Mesendoderm (in vitro differentiated cells): Measurements from ENCODE around the gene C4B.
"Not testable (repeated sequence)": the region's sequence is repeated elsewhere in the genome, so short reads cannot be mapped to it uniquely, and the experiment has no call there.

Source experiments
- DNase-seq: peaks from one replicate; pipeline ENCODE4 v3.0.0; 2013
- H2AK5ac ChIP-seq: 2 replicates; pipeline ENCODE4 v1.6.1; 2013; ENCODE audit warnings: low read length, inconsistent platforms
- H2BK120ac ChIP-seq: 2 replicates; pipeline ENCODE4 v1.6.1; 2013; ENCODE audit warnings: low read depth, mild to moderate bottlenecking, low read length, moderate library complexity, mixed read lengths
- H2BK15ac ChIP-seq: replicated peaks from 2 replicates; pipeline ENCODE4 v1.6.1; 2013; ENCODE audit warnings: low read depth, mild to moderate bottlenecking, moderate library complexity
- H2BK5ac ChIP-seq: 2 replicates; pipeline ENCODE4 v1.6.1; 2013; ENCODE audit warnings: low read length, inconsistent platforms
- H3K18ac ChIP-seq: 2 replicates; pipeline ENCODE4 v1.6.1; 2013; ENCODE audit warnings: mild to moderate bottlenecking, low read length, mixed read lengths
- H3K23ac ChIP-seq: one replicate; pipeline ENCODE4 v1.6.1; 2013; ENCODE audit warnings: low read length
- H3K27ac ChIP-seq: 2 replicates; pipeline ENCODE4 v1.5.1; 2013; ENCODE audit warnings: low read depth, mild to moderate bottlenecking, inconsistent platforms, low read length, moderate library complexity
- H3K27me3 ChIP-seq: 2 replicates; pipeline ENCODE4 v1.6.1; 2013; ENCODE audit warnings: low read length, control low read depth, mild to moderate bottlenecking, inconsistent platforms; ENCODE audit not compliant: insufficient read depth, poor library complexity
- H3K36me3 ChIP-seq: 2 replicates; pipeline ENCODE4 v1.6.1; 2013; ENCODE audit warnings: low read length, inconsistent platforms; ENCODE audit not compliant: control insufficient read depth, insufficient read depth
- H3K4ac ChIP-seq: one replicate; pipeline ENCODE4 v1.6.1; 2013; ENCODE audit warnings: low read depth, mild to moderate bottlenecking, low read length, moderate library complexity
- H3K4me1 ChIP-seq: 2 replicates; pipeline ENCODE4 v1.6.1; 2013; ENCODE audit warnings: low read depth, low read length, inconsistent platforms; ENCODE audit not compliant: control insufficient read depth
- H3K4me2 ChIP-seq: 2 replicates; pipeline ENCODE4 v1.6.1; 2013; ENCODE audit warnings: low read length
- H3K4me3 ChIP-seq: 2 replicates; pipeline ENCODE4 v1.5.1; 2013; ENCODE audit warnings: mild to moderate bottlenecking, low read length
- H3K56ac ChIP-seq: one replicate; pipeline ENCODE4 v1.6.1; 2013; ENCODE audit warnings: low read length
- H3K79me1 ChIP-seq: 2 replicates; pipeline ENCODE4 v1.6.1; 2013; ENCODE audit warnings: low read length, inconsistent platforms
- H3K79me2 ChIP-seq: 2 replicates; pipeline ENCODE4 v1.6.1; 2013; ENCODE audit warnings: mild to moderate bottlenecking, low read length; ENCODE audit not compliant: control insufficient read depth, insufficient read depth
- H3K9ac ChIP-seq: 2 replicates; pipeline ENCODE4 v1.6.1; 2013; ENCODE audit warnings: low read length, inconsistent platforms
- H4K5ac ChIP-seq: one replicate; pipeline ENCODE4 v1.6.1; 2013; ENCODE audit warnings: low read length
- H4K8ac ChIP-seq: one replicate; pipeline ENCODE4 v1.6.1; 2013; ENCODE audit warnings: low read depth, mild to moderate bottlenecking, control low read depth, low read length, moderate library complexity
- WGBS: extraction: QIAGEN DNeasy Blood & Tissue Kit; methylation state at CpG from one replicate; pipeline ENCODE4 v1.1.7; 2013; ENCODE audit warnings: low lambda C conversion rate, missing lambda C conversion rate; ENCODE audit not compliant: insufficient coverage; ENCODE audit errors: extremely low coverage; 5-methylcytosine and 5-hydroxymethylcytosine counted together

Gene C4B

GRCh38 chr6:31979238-31979898 is 35.2 kb upstream of the C4B start:
- H3K4me1 ChIP-seq = no peaks in the 10 kb centered on the region
- no peak overlapping the region for H3K4me3 ChIP-seq
- no peaks in the 10 kb centered on the region for H3K27me3 ChIP-seq
- H3K18ac ChIP-seq = no peak overlapping the region
- WGBS = no CpG with 5 or more reads among the region's 3 CpGs
- no peaks in the 10 kb centered on the region for H3K36me3 ChIP-seq
- H2BK120ac ChIP-seq = no peak overlapping the region
- H3K79me2 ChIP-seq = no peaks in the 10 kb centered on the region
- H2BK5ac ChIP-seq = no peak overlapping the region
- no peak overlapping the region for H3K4me2 ChIP-seq
- H3K79me1 ChIP-seq = no peaks in the 10 kb centered on the region
- no peak for DNase-seq
- no peak overlapping the region for H3K27ac ChIP-seq
- no peak overlapping the region for H3K23ac ChIP-seq
- no peak overlapping the region for H3K9ac ChIP-seq
- no peak overlapping the region for H3K4ac ChIP-seq
- H4K8ac ChIP-seq = no peak overlapping the region
- no peak overlapping the region for H3K56ac ChIP-seq
- no peak overlapping the region for H2AK5ac ChIP-seq
- no peak overlapping the region for H4K5ac ChIP-seq
- H2BK15ac ChIP-seq = no peak overlapping the region

GRCh38 chr6:31980195-31980876 is 34.3 kb upstream of the C4B start:
- not testable (repeated sequence) for DNase-seq, H4K8ac ChIP-seq, H4K5ac ChIP-seq, H3K56ac ChIP-seq, H3K9ac ChIP-seq, H3K36me3 ChIP-seq, H3K79me1 ChIP-seq, H2BK120ac ChIP-seq, H2BK15ac ChIP-seq, H3K4me2 ChIP-seq, H2BK5ac ChIP-seq, H3K4ac ChIP-seq, H3K4me1 ChIP-seq, H3K18ac ChIP-seq, H3K27ac ChIP-seq, H3K27me3 ChIP-seq, H3K23ac ChIP-seq, H3K79me2 ChIP-seq, H2AK5ac ChIP-seq, H3K4me3 ChIP-seq
- no CpG with 5 or more reads among the region's 13 CpGs for WGBS

GRCh38 chr6:31980998-31981397 is 33.6 kb upstream of the C4B start:
- not testable (repeated sequence) for H4K8ac ChIP-seq, H3K27ac ChIP-seq, H3K36me3 ChIP-seq, H4K5ac ChIP-seq, H2BK120ac ChIP-seq, H3K23ac ChIP-seq, H3K18ac ChIP-seq, H3K79me1 ChIP-seq, H2AK5ac ChIP-seq, H3K4me2 ChIP-seq, H3K9ac ChIP-seq, H3K4ac ChIP-seq, H2BK15ac ChIP-seq, H3K79me2 ChIP-seq, H3K4me1 ChIP-seq, H3K56ac ChIP-seq, H3K27me3 ChIP-seq, H3K4me3 ChIP-seq, DNase-seq, H2BK5ac ChIP-seq
- no CpG with 5 or more reads among the region's 5 CpGs for WGBS

- WGBS = no CpG with 5 or more reads among the region's 7 CpGs
- H3K23ac ChIP-seq, H3K79me2 ChIP-seq, H2BK5ac ChIP-seq, H3K27me3 ChIP-seq, H2AK5ac ChIP-seq, H3K36me3 ChIP-seq, H3K4me2 ChIP-seq, H3K79me1 ChIP-seq, H3K9ac ChIP-seq, H4K8ac ChIP-seq, H3K4me3 ChIP-seq, H2BK120ac ChIP-seq, H3K4ac ChIP-seq, H4K5ac ChIP-seq, H3K18ac ChIP-seq, H3K4me1 ChIP-seq, DNase-seq, H3K27ac ChIP-seq, H3K56ac ChIP-seq, H2BK15ac ChIP-seq: not testable (repeated sequence)
Observed at GRCh38 chr6:31981744-31982143, 32.9 kb upstream of the C4B start, which contains the start of gene C4A. C4A (plus strand) TSS chr6:31982057; CDS start chr6:31982108, 51 bp downstream.

GRCh38 chr6:31989363-31989762 is 25.2 kb upstream of the C4B start:
- not testable (repeated sequence) for H2AK5ac ChIP-seq, DNase-seq, H3K27me3 ChIP-seq, H3K36me3 ChIP-seq, H3K18ac ChIP-seq, H3K4me1 ChIP-seq, H3K4ac ChIP-seq, H3K9ac ChIP-seq, H4K5ac ChIP-seq, H2BK15ac ChIP-seq, H2BK5ac ChIP-seq, H3K4me3 ChIP-seq, H2BK120ac ChIP-seq, H3K56ac ChIP-seq, H3K79me1 ChIP-seq, H3K79me2 ChIP-seq, H3K4me2 ChIP-seq, H3K23ac ChIP-seq, H3K27ac ChIP-seq, H4K8ac ChIP-seq
- WGBS = no CpG with 5 or more reads among the region's 10 CpGs
